ENCODE data around the gene KLK8. TPM values are rescaled to one million over a fixed set of nuclear protein-coding genes. Genes with fewer than 3 reads are reported as not detected.

The KLK8 gene
- total and polyA plus RNA-seq, 2 experiments from 2014 or later: not detected

- no peaks in the 10 kb centered on the region for H3K79me2 ChIP-seq (ENCODE audit: insufficient read depth)
- TF ChIP-seq EZH2 (IDR thresholded peaks at IDR 0.05; ENCODE audit: insufficient read depth, poor library complexity, severe bottlenecking) (no peak), EZH2phosphoT487 (IDR thresholded peaks at IDR 0.05; ENCODE audit: insufficient read depth, low read depth) (no peak)
- no peak within 1 kb of the TSS for H2AFZ ChIP-seq
- H3K36me3 ChIP-seq (ENCODE audit: low read depth): no peaks in the 10 kb centered on the region
- H3K4me2 ChIP-seq (ENCODE audit: unreplicated experiment): no peak within 1 kb of the TSS
- H3K9ac ChIP-seq: no peak within 1 kb of the TSS
- peak; percentile 56 for DNase-seq
- H3K4me1 ChIP-seq (ENCODE audit: insufficient read depth): no peaks in the 10 kb centered on the region
- H3K9me3 ChIP-seq (ENCODE audit: low read depth): no peaks in the 10 kb centered on the region
- 0 to 7% methylated on average over 2 to 7 of the region's 7 CpGs for WGBS, 2 experiments (ENCODE audit: low coverage in 1 of 2, low lambda C conversion rate in 2 of 2, missing lambda C conversion rate in 2 of 2)
- in situ Hi-C loops (cut with MboI): no loop called here
- no peaks in the 10 kb centered on the region for H3K9me2 ChIP-seq (ENCODE audit: insufficient read depth)
- H3K4me3 ChIP-seq: no peak within 1 kb of the TSS
- no peaks in the 10 kb centered on the region for H3F3A ChIP-seq (ENCODE audit: insufficient read depth)
- H3K27ac ChIP-seq: no peak within 1 kb of the TSS
- H3K27me3 ChIP-seq (replicated peaks; ENCODE audit: insufficient read depth): 0 out of 2 replicates have a peak, but pooled peaks cover 7% of the 10 kb centered on the region
- no peaks in the 10 kb centered on the region for H4K20me1 ChIP-seq (ENCODE audit: insufficient read depth)
Measured at GRCh38 chr19:50952910-50953309, 48.5 kb downstream of the KLK8 start, which contains the start of gene KLK5. Gene KLK5, minus strand, starts transcription at chr19:50953038. Its CDS starts 381 bp downstream, at chr19:50952657.

GRCh38 chr19:50949861-50950260 lies 51.5 kb downstream of the KLK8 start:
- TF ChIP-seq EZH2phosphoT487 (IDR thresholded peaks at IDR 0.05; ENCODE audit: insufficient read depth, low read depth) (no peak), EZH2 (IDR thresholded peaks at IDR 0.05; ENCODE audit: insufficient read depth, poor library complexity, severe bottlenecking) (no peak)
- H3K4me1 ChIP-seq (ENCODE audit: insufficient read depth): no peaks in the 10 kb centered on the region

GRCh38 chr19:50947123-50947522 lies 54.3 kb downstream of the KLK8 start:
- H3K4me3 ChIP-seq: no peak overlapping the region
- no peaks in the 10 kb centered on the region for H3K79me2 ChIP-seq (ENCODE audit: insufficient read depth)
- no peak overlapping the region for H3K4me2 ChIP-seq (ENCODE audit: unreplicated experiment)
- no peak overlapping the region for H2AFZ ChIP-seq
- in situ Hi-C loops (cut with MboI): no loop called here
- no peak overlapping the region for H3K27ac ChIP-seq
- H3K4me1 ChIP-seq (ENCODE audit: insufficient read depth): no peaks in the 10 kb centered on the region
- TF ChIP-seq EZH2phosphoT487 (IDR thresholded peaks at IDR 0.05; ENCODE audit: insufficient read depth, low read depth): no peak
- TF ChIP-seq EZH2 (IDR thresholded peaks at IDR 0.05; ENCODE audit: insufficient read depth, poor library complexity, severe bottlenecking): no peak
- no peaks in the 10 kb centered on the region for H3F3A ChIP-seq (ENCODE audit: insufficient read depth)
- WGBS, 2 experiments (ENCODE audit: low coverage in 1 of 2, low lambda C conversion rate in 2 of 2, missing lambda C conversion rate in 2 of 2): 30 to 38% methylated on average over 4 of the region's 4 CpGs
- H3K9ac ChIP-seq: no peak overlapping the region
- no peaks in the 10 kb centered on the region for H3K27me3 ChIP-seq (replicated peaks; ENCODE audit: insufficient read depth)
- DNase-seq: no peak
- H3K9me2 ChIP-seq (ENCODE audit: insufficient read depth): no peaks in the 10 kb centered on the region
- no peaks in the 10 kb centered on the region for H3K36me3 ChIP-seq (ENCODE audit: low read depth)
- no peaks in the 10 kb centered on the region for H3K9me3 ChIP-seq (ENCODE audit: low read depth)
- H4K20me1 ChIP-seq (ENCODE audit: insufficient read depth): no peaks in the 10 kb centered on the region

More at GRCh38 chr19:50949861-50950260, 51.5 kb downstream of the KLK8 start:
- Histone ChIP-seq H3K9me3 (ENCODE audit: low read depth) (no peaks in the 10 kb centered on the region), H3K9me2 (ENCODE audit: insufficient read depth) (no peaks in the 10 kb centered on the region), H3K9ac (no peak overlapping the region), H3K27ac (no peak overlapping the region), H2AFZ (no peak overlapping the region), H3K36me3 (ENCODE audit: low read depth) (no peaks in the 10 kb centered on the region), H3F3A (ENCODE audit: insufficient read depth) (no peaks in the 10 kb centered on the region), H3K4me2 (ENCODE audit: unreplicated experiment) (no peak overlapping the region), H3K4me3 (no peak overlapping the region), H3K79me2 (ENCODE audit: insufficient read depth) (no peaks in the 10 kb centered on the region), H4K20me1 (ENCODE audit: insufficient read depth) (no peaks in the 10 kb centered on the region), H3K27me3 (replicated peaks; ENCODE audit: insufficient read depth) (no peaks in the 10 kb centered on the region)
- WGBS, 2 experiments (ENCODE audit: low coverage in 1 of 2, low lambda C conversion rate in 2 of 2, missing lambda C conversion rate in 2 of 2): 30 to 45% methylated on average over 17 to 19 of the region's 19 CpGs
- DNase-seq: no peak
- in situ Hi-C loops (cut with MboI): no loop called here

Other genes with a start within 250 kb of the KLK8 start
- not detected in 2 replicates for gene GPR32, start 231.1 kb downstream of the KLK8 start, total RNA-seq (2014; rRNA removed; shearing (Covaris generic))
- gene GPR32, start 231.1 kb downstream of the KLK8 start, polyA plus RNA-seq (2016; fragmentation: Nextera tagmentation; extraction: Ambion mirVana): not detected in 2 replicates
- gene ACP4, start 211.2 kb downstream of the KLK8 start, total RNA-seq (2014; rRNA removed; shearing (Covaris generic)): not detected in 2 replicates
- not detected in 2 replicates for gene ACP4, start 211.2 kb downstream of the KLK8 start, polyA plus RNA-seq (2016; fragmentation: Nextera tagmentation; extraction: Ambion mirVana)
- gene KLK1, start 177.8 kb downstream of the KLK8 start, total RNA-seq (2014; rRNA removed; shearing (Covaris generic)): not detected in 2 replicates
- gene KLK1, start 177.8 kb downstream of the KLK8 start, polyA plus RNA-seq (2016; fragmentation: Nextera tagmentation; extraction: Ambion mirVana): not detected in 2 replicates
- not detected in 2 replicates for gene KLK15, start 168.0 kb downstream of the KLK8 start, total RNA-seq (2014; rRNA removed; shearing (Covaris generic))
- not detected in 2 replicates for gene KLK15, start 168.0 kb downstream of the KLK8 start, polyA plus RNA-seq (2016; fragmentation: Nextera tagmentation; extraction: Ambion mirVana)
- gene KLK3, start 146.7 kb downstream of the KLK8 start, total RNA-seq (2014; rRNA removed; shearing (Covaris generic)): not detected in 2 replicates
- not detected in 2 replicates for gene KLK3, start 146.7 kb downstream of the KLK8 start, polyA plus RNA-seq (2016; fragmentation: Nextera tagmentation; extraction: Ambion mirVana)
- gene KLK2, start 128.2 kb downstream of the KLK8 start, total RNA-seq (2014; rRNA removed; shearing (Covaris generic)): not detected in 2 replicates
- not detected in 2 replicates for gene KLK2, start 128.2 kb downstream of the KLK8 start, polyA plus RNA-seq (2016; fragmentation: Nextera tagmentation; extraction: Ambion mirVana)
- not detected in 2 replicates for gene KLK4, start 90.2 kb downstream of the KLK8 start, total RNA-seq (2014; rRNA removed; shearing (Covaris generic))
- gene KLK4, start 90.2 kb downstream of the KLK8 start, polyA plus RNA-seq (2016; fragmentation: Nextera tagmentation; extraction: Ambion mirVana): not detected in 2 replicates
- gene KLK5, start 48.6 kb downstream of the KLK8 start, total RNA-seq (2014; rRNA removed; shearing (Covaris generic)): not detected in 2 replicates
- 0.23 TPM in 1 of 2 replicates, not detected in the other for gene KLK5, start 48.6 kb downstream of the KLK8 start, polyA plus RNA-seq (2016; fragmentation: Nextera tagmentation; extraction: Ambion mirVana)
- not detected in 2 replicates for gene KLK6, start 32.0 kb downstream of the KLK8 start, total RNA-seq (2014; rRNA removed; shearing (Covaris generic))
- not detected in 2 replicates for gene KLK6, start 32.0 kb downstream of the KLK8 start, polyA plus RNA-seq (2016; fragmentation: Nextera tagmentation; extraction: Ambion mirVana)
- gene KLK7, start 17.7 kb downstream of the KLK8 start, total RNA-seq (2014; rRNA removed; shearing (Covaris generic)): not detected in 2 replicates
- not detected in 2 replicates for gene KLK7, start 17.7 kb downstream of the KLK8 start, polyA plus RNA-seq (2016; fragmentation: Nextera tagmentation; extraction: Ambion mirVana)
- not detected in 2 replicates for gene KLK10, start 18.1 kb upstream of the KLK8 start, total RNA-seq (2014; rRNA removed; shearing (Covaris generic))
- gene KLK10, start 18.1 kb upstream of the KLK8 start, polyA plus RNA-seq (2016; fragmentation: Nextera tagmentation; extraction: Ambion mirVana): not detected in 2 replicates
- gene KLK11, start 25.0 kb upstream of the KLK8 start, total RNA-seq (2014; rRNA removed; shearing (Covaris generic)): not detected in 2 replicates
- gene KLK11, start 25.0 kb upstream of the KLK8 start, polyA plus RNA-seq (2016; fragmentation: Nextera tagmentation; extraction: Ambion mirVana): not detected in 2 replicates
- gene KLK12, start 33.4 kb upstream of the KLK8 start, total RNA-seq (2014; rRNA removed; shearing (Covaris generic)): not detected in 2 replicates
- not detected in 2 replicates for gene KLK12, start 33.4 kb upstream of the KLK8 start, polyA plus RNA-seq (2016; fragmentation: Nextera tagmentation; extraction: Ambion mirVana)
- not detected in 2 replicates for gene KLK13, start 63.5 kb upstream of the KLK8 start, total RNA-seq (2014; rRNA removed; shearing (Covaris generic))
- gene KLK13, start 63.5 kb upstream of the KLK8 start, polyA plus RNA-seq (2016; fragmentation: Nextera tagmentation; extraction: Ambion mirVana): 0.25 TPM in 1 of 2 replicates, not detected in the other
- not detected in 2 replicates for gene KLK14, start 81.3 kb upstream of the KLK8 start, total RNA-seq (2014; rRNA removed; shearing (Covaris generic))
- not detected in 2 replicates for gene KLK14, start 81.3 kb upstream of the KLK8 start, polyA plus RNA-seq (2016; fragmentation: Nextera tagmentation; extraction: Ambion mirVana)
- 9.0 and 11.3 TPM in 2 replicates for gene CTU1, start 106.8 kb upstream of the KLK8 start, total RNA-seq (2014; rRNA removed; shearing (Covaris generic))
- 4.2 and 4.4 TPM in 2 replicates for gene CTU1, start 106.8 kb upstream of the KLK8 start, polyA plus RNA-seq (2016; fragmentation: Nextera tagmentation; extraction: Ambion mirVana)
- not detected in 2 replicates for gene SIGLEC9, start 123.3 kb upstream of the KLK8 start, total RNA-seq (2014; rRNA removed; shearing (Covaris generic))
- not detected in 2 replicates for gene SIGLEC9, start 123.3 kb upstream of the KLK8 start, polyA plus RNA-seq (2016; fragmentation: Nextera tagmentation; extraction: Ambion mirVana)
- not detected in 2 replicates for gene SIGLEC7, start 140.7 kb upstream of the KLK8 start, total RNA-seq (2014; rRNA removed; shearing (Covaris generic))
- not detected in 2 replicates for gene SIGLEC7, start 140.7 kb upstream of the KLK8 start, polyA plus RNA-seq (2016; fragmentation: Nextera tagmentation; extraction: Ambion mirVana)
- gene CD33, start 223.5 kb upstream of the KLK8 start, total RNA-seq (2014; rRNA removed; shearing (Covaris generic)): not detected in 2 replicates
- 0.30 TPM in 1 of 2 replicates, not detected in the other for gene CD33, start 223.5 kb upstream of the KLK8 start, polyA plus RNA-seq (2016; fragmentation: Nextera tagmentation; extraction: Ambion mirVana)
- not detected in 2 replicates for gene SIGLECL1, start 249.5 kb upstream of the KLK8 start, total RNA-seq (2014; rRNA removed; shearing (Covaris generic))
- not detected in 2 replicates for gene SIGLECL1, start 249.5 kb upstream of the KLK8 start, polyA plus RNA-seq (2016; fragmentation: Nextera tagmentation; extraction: Ambion mirVana)

Data from GM23248 (cell line).